Neural progenitor cell (in vitro differentiated cells): ENCODE measurements around the gene GALNT2.

ENCODE experiments used
- EZH2phosphoT487 ChIP-seq: fragments of 200-600 bp; sonication (generic); IDR thresholded peaks from 2 replicates; pipeline ENCODE4 v1.6.1; 2017; ENCODE audit warnings: antibody characterized with exemption
- TF ChIP-seq, protein P1 (sequence below): fragments of 200-600 bp; sonication (generic); IDR thresholded peaks from 2 replicates; pipeline ENCODE4 v1.5.1; 2017; ENCODE audit warnings: antibody characterized with exemption, mild to moderate bottlenecking

GRCh38 chr1:230199554-230199953 is 132.5 kb downstream of the GALNT2 start:
- TF ChIP-seq, protein P1, sequence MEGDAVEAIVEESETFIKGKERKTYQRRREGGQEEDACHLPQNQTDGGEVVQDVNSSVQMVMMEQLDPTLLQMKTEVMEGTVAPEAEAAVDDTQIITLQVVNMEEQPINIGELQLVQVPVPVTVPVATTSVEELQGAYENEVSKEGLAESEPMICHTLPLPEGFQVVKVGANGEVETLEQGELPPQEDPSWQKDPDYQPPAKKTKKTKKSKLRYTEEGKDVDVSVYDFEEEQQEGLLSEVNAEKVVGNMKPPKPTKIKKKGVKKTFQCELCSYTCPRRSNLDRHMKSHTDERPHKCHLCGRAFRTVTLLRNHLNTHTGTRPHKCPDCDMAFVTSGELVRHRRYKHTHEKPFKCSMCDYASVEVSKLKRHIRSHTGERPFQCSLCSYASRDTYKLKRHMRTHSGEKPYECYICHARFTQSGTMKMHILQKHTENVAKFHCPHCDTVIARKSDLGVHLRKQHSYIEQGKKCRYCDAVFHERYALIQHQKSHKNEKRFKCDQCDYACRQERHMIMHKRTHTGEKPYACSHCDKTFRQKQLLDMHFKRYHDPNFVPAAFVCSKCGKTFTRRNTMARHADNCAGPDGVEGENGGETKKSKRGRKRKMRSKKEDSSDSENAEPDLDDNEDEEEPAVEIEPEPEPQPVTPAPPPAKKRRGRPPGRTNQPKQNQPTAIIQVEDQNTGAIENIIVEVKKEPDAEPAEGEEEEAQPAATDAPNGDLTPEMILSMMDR, result no peak
- no peak for TF ChIP-seq EZH2phosphoT487
